Activated B cell treated with CpG ODN at 0.5 μM for 24 hours (primary cell): ENCODE measurements around the gene SLC25A51. TPM values are rescaled to one million over a fixed set of nuclear protein-coding genes. Genes with fewer than 3 reads are reported as not detected.
"Not testable (repeated sequence)": the region's sequence is repeated elsewhere in the genome, so short reads cannot be mapped to it uniquely, and the experiment has no call there.

Experiments used
- ATAC-seq: fragments of 200-7000 bp; cut with Tn5 transposase; one replicate; pipeline ENCODE4 v1.10.0; 2021; ENCODE audit warnings: low read depth, mild to moderate bottlenecking, moderate library complexity
- CTCF ChIA-PET: fragments of 350-600 bp; sonication (Branson Sonifier 250); formaldehyde crosslinking; loops from one replicate; lab custom pipeline; 2021; ENCODE audit warnings: antibody characterized with exemption; lab: Charles Lee
- POLR2A ChIA-PET: fragments of 350-600 bp; sonication (Branson Sonifier 250); formaldehyde crosslinking; loops from one replicate; lab custom pipeline; 2021; ENCODE audit warnings: antibody characterized with exemption; lab: Charles Lee
- DNase-seq: peaks from one replicate; pipeline ENCODE4 v3.0.0; 2022
- H3K27ac Mint-ChIP-seq: one replicate; pipeline ENCODE4 v1.8.0; 2020; ENCODE audit warnings: mixed read lengths
- H3K27me3 Mint-ChIP-seq: one replicate; pipeline ENCODE4 v1.8.0; 2021; ENCODE audit warnings: mixed read lengths
- H3K36me3 Mint-ChIP-seq: one replicate; pipeline ENCODE4 v1.8.0; 2021; ENCODE audit warnings: low read depth, mixed read lengths
- H3K4me1 Mint-ChIP-seq: one replicate; pipeline ENCODE4 v1.8.0; 2021; ENCODE audit warnings: mixed read lengths
- H3K4me3 Mint-ChIP-seq: one replicate; pipeline ENCODE4 v1.8.0; 2020; ENCODE audit warnings: mild to moderate bottlenecking, mixed read lengths
- H3K9me3 Mint-ChIP-seq: one replicate; pipeline ENCODE4 v1.8.0; 2020; ENCODE audit warnings: mixed read lengths
- CTCF ChIP-seq: fragments of 200-600 bp; IDR thresholded peaks from one replicate; pipeline ENCODE4 v1.8.0; 2022; ENCODE audit warnings: antibody characterized with exemption, mild to moderate bottlenecking
- intact Hi-C: fragments of 100-400 bp; cut with micrococcal nuclease; formaldehyde crosslinking; loops from one replicate; pipeline ENCODE4 v1.15.1; 2024
- total RNA-seq: library from RNA; stranded (reverse); gene quantifications from 2 replicates; pipeline ENCODE4 v1.2.3, GENCODE V29; 2022

Gene SLC25A51
- total RNA-seq, 1 donor from 2014 or later = 33.9 TPM

GRCh38 chr9:37913480-37914153, 9.7 kb upstream of the SLC25A51 start:
- Mint-ChIP-seq H3K27ac (no peak overlapping the region), H3K4me1 (peaks cover 2% of the 10 kb centered on the region), H3K4me3 (no peak overlapping the region), H3K27me3 (no peaks in the 10 kb centered on the region), H3K9me3 (no peaks in the 10 kb centered on the region), H3K36me3 (no peaks in the 10 kb centered on the region)
- DNase-seq (peak; percentile 71), ATAC-seq (peak; percentile 93)
- TF ChIP-seq CTCF = peak; percentile 37
- intact Hi-C loops = loop anchor here (1.0 to 10.0 kb wide), 7 partner anchors 59 to 520 kb away; no protein-coding TSS in a partner anchor
- ChIA-PET CTCF (interaction anchor here (0.6 to 3.1 kb wide), 14 partner anchors 9 to 520 kb away, joined by 3 to 40 read pairs (median 3); partner anchors contain the start of gene SLC25A51), POLR2A (interaction anchor here (0.6 to 0.9 kb wide), 2 partner anchors 9 to 173 kb away, joined by 3 to 6 read pairs; no protein-coding TSS in a partner anchor)

GRCh38 chr9:37911271-37911681, 7.3 kb upstream of the SLC25A51 start:
- ChIA-PET POLR2A (no interaction called here), CTCF (interaction anchor here (1.0 to 1.3 kb wide), 3 partner anchors 157 to 521 kb away, joined by 3 to 9 read pairs (median 5); partner anchors contain the start of gene SHB)
- no peaks in the 10 kb centered on the region for H3K36me3 Mint-ChIP-seq
- H3K27ac Mint-ChIP-seq = no peak overlapping the region
- DNase-seq (no peak), ATAC-seq (no peak)
- no peaks in the 10 kb centered on the region for H3K9me3 Mint-ChIP-seq
- intact Hi-C loops = loop anchor here (10.0 kb wide), 1 partner anchor 56 kb away; no protein-coding TSS in a partner anchor
- H3K4me1 Mint-ChIP-seq = peaks cover 2% of the 10 kb centered on the region
- no peaks in the 10 kb centered on the region for H3K27me3 Mint-ChIP-seq
- no peak for TF ChIP-seq CTCF
- H3K4me3 Mint-ChIP-seq = no peak overlapping the region

- Mint-ChIP-seq H3K4me3 (no peak overlapping the region), H3K36me3 (no peaks in the 10 kb centered on the region), H3K27ac (no peak overlapping the region), H3K9me3 (no peaks in the 10 kb centered on the region), H3K4me1 (peaks cover 5% of the 10 kb centered on the region), H3K27me3 (no peaks in the 10 kb centered on the region)
- ATAC-seq = no peak
- ChIA-PET CTCF (interaction anchor here (0.6 kb wide), 1 partner anchor 96 kb away, joined by 3 read pairs; no protein-coding TSS in a partner anchor), POLR2A (no interaction called here)
- intact Hi-C loops = loop anchor here (10.0 kb wide), 1 partner anchor 55 kb away; no protein-coding TSS in a partner anchor
- DNase-seq = no peak
- TF ChIP-seq CTCF = no peak
Measured at GRCh38 chr9:37910271-37910670, 6.3 kb upstream of the SLC25A51 start.

- H3K27me3 Mint-ChIP-seq, H3K9me3 Mint-ChIP-seq, H3K27ac Mint-ChIP-seq, ATAC-seq, H3K4me3 Mint-ChIP-seq, POLR2A ChIA-PET, H3K4me1 Mint-ChIP-seq, H3K36me3 Mint-ChIP-seq, DNase-seq: not testable (repeated sequence)
- intact Hi-C loops = loop anchor here (10.0 kb wide), 2 partner anchors 55 to 1425 kb away; no protein-coding TSS in a partner anchor
- CTCF ChIA-PET = interaction anchor here (0.6 kb wide), 1 partner anchor 96 kb away, joined by 3 read pairs; no protein-coding TSS in a partner anchor
Measured at GRCh38 chr9:37909836-37910235, 5.9 kb upstream of the SLC25A51 start.

- intact Hi-C loops = loop anchor here (10.0 kb wide), 1 partner anchor 1425 kb away; no protein-coding TSS in a partner anchor
- Mint-ChIP-seq H3K9me3 (no peaks in the 10 kb centered on the region), H3K4me1 (peaks cover 9% of the 10 kb centered on the region), H3K27ac (no peak overlapping the region), H3K27me3 (no peaks in the 10 kb centered on the region), H3K36me3 (no peaks in the 10 kb centered on the region), H3K4me3 (no peak overlapping the region)
- CTCF ChIA-PET = no interaction called here
- POLR2A ChIA-PET = interaction anchor here (0.5 kb wide), 1 partner anchor 1180 kb away, joined by 3 read pairs; no protein-coding TSS in a partner anchor
- DNase-seq = no peak
- TF ChIP-seq CTCF = no peak
- no peak for ATAC-seq
Measured at GRCh38 chr9:37909326-37909725, 5.4 kb upstream of the SLC25A51 start.
